MCF 10A (cell line): ENCODE data around the gene SCG3. TPM values are rescaled to one million over a fixed set of nuclear protein-coding genes. Genes with fewer than 3 reads are reported as not detected.

ENCODE experiments used
- BruUV-seq: library from RNA; stranded (reverse); fragments of 400-500 nt; replicated peaks from 2 replicates; lab custom pipeline; 2021; lab: Mats Ljungman, UMichigan
- CTCF ChIA-PET: fragments of 300-600 bp; sonication (Branson Sonifier 250); formaldehyde crosslinking; extraction: SDS; loops from one replicate; lab custom pipeline; 2021; ENCODE audit warnings: antibody characterized with exemption, inconsistent platforms; lab: Yijun Ruan, JAX
- POLR2A ChIA-PET: fragments of 300-600, 350-650 bp; sonication (Branson Sonifier 250); formaldehyde crosslinking; extraction: SDS; loops from one replicate; lab custom pipeline; 2020; ENCODE audit warnings: antibody characterized with exemption, inconsistent platforms; lab: Yijun Ruan, JAX
- DNase-seq: peaks from one replicate; pipeline ENCODE4 v3.0.0-alpha.2; 2018; ENCODE audit not compliant: unreplicated experiment
- H3K27ac Mint-ChIP-seq: one replicate; pipeline ENCODE4 v1.8.0; 2022; ENCODE audit warnings: mild to moderate bottlenecking, low read depth, mixed read lengths; ENCODE audit not compliant: unreplicated experiment
- H3K27me3 Mint-ChIP-seq: one replicate; pipeline ENCODE4 v1.8.0; 2022; ENCODE audit warnings: mixed read lengths; ENCODE audit not compliant: insufficient read depth, unreplicated experiment
- H3K36me3 Mint-ChIP-seq: one replicate; pipeline ENCODE4 v1.8.0; 2022; ENCODE audit warnings: mild to moderate bottlenecking, moderate library complexity, mixed read lengths; ENCODE audit not compliant: insufficient read depth, unreplicated experiment
- H3K4me1 Mint-ChIP-seq: one replicate; pipeline ENCODE4 v1.8.0; 2022; ENCODE audit warnings: mixed read lengths; ENCODE audit not compliant: insufficient read depth, unreplicated experiment
- H3K4me3 Mint-ChIP-seq: one replicate; pipeline ENCODE4 v1.8.0; 2022; ENCODE audit warnings: mild to moderate bottlenecking, moderate library complexity, mixed read lengths; ENCODE audit not compliant: unreplicated experiment
- H3K9me3 Mint-ChIP-seq: one replicate; pipeline ENCODE4 v1.8.0; 2022; ENCODE audit warnings: mixed read lengths; ENCODE audit not compliant: unreplicated experiment
- CTCF ChIP-seq: fragments of 200-600 bp; IDR thresholded peaks from one replicate; pipeline ENCODE4 v1.8.0; 2022; ENCODE audit warnings: antibody characterized with exemption, mild to moderate bottlenecking; ENCODE audit not compliant: unreplicated experiment
- intact Hi-C: fragments of 100-400 bp; cut with micrococcal nuclease; formaldehyde crosslinking; loops from 2 replicates; pipeline ENCODE4 v1.14.1; 2022
- total RNA-seq: library from RNA; stranded (reverse); gene quantifications from 2 replicates; pipeline ENCODE4 v1.2.3, GENCODE V29; 2022

SCG3 gene
- total RNA-seq, 1 experiment from 2014 or later = not detected

- Mint-ChIP-seq H3K9me3 (no peaks in the 10 kb centered on the region), H3K27ac (peak overlapping the region; percentile 4), H3K36me3 (no peaks in the 10 kb centered on the region), H3K4me1 (peaks cover 20% of the 10 kb centered on the region), H3K4me3 (peak overlapping the region; percentile 77), H3K27me3 (peaks cover 1% of the 10 kb centered on the region)
- intact Hi-C loops = no loop called here
- peak; percentile 67 for DNase-seq
- BruUV-seq = no TSS peak
- no peak for TF ChIP-seq CTCF
- POLR2A ChIA-PET = interaction anchor here (0.5 to 5.7 kb wide), 10 partner anchors 12 to 103 kb away, joined by 3 to 69 read pairs (median 8); partner anchors contain the start of gene TMOD2
- CTCF ChIA-PET = interaction anchor here (1.3 to 5.4 kb wide), 2 partner anchors 37 to 89 kb away, joined by 6 to 40 read pairs; no protein-coding TSS in a partner anchor
Observed at GRCh38 chr15:51739061-51739712, 57.9 kb downstream of the SCG3 start.

- no peak for DNase-seq
- no peak for TF ChIP-seq CTCF
- Mint-ChIP-seq H3K27me3 (peaks cover 42% of the 10 kb centered on the region), H3K36me3 (no peaks in the 10 kb centered on the region), H3K27ac (no peak overlapping the region), H3K9me3 (no peaks in the 10 kb centered on the region), H3K4me3 (no peak overlapping the region), H3K4me1 (peaks cover 10% of the 10 kb centered on the region)
- POLR2A ChIA-PET = interaction anchor here (0.6 to 7.5 kb wide), 3 partner anchors 11 to 61 kb away, joined by 3 to 69 read pairs (median 4); partner anchors contain the start of gene LYSMD2
- intact Hi-C loops = no loop called here
- BruUV-seq = no TSS peak
- CTCF ChIA-PET = interaction anchor here (0.6 to 1.3 kb wide), 3 partner anchors 9 to 102 kb away, joined by 3 to 4 read pairs (median 3); no protein-coding TSS in a partner anchor
Observed at GRCh38 chr15:51749307-51749706, 68.0 kb downstream of the SCG3 start.

GRCh38 chr15:51750186-51750585 is 68.9 kb downstream of the SCG3 start:
- H3K4me1 Mint-ChIP-seq = peaks cover 10% of the 10 kb centered on the region
- intact Hi-C loops = no loop called here
- CTCF ChIA-PET = interaction anchor here (0.6 to 1.0 kb wide), 2 partner anchors 26 to 45 kb away, joined by 3 to 4 read pairs; no protein-coding TSS in a partner anchor
- H3K9me3 Mint-ChIP-seq = no peaks in the 10 kb centered on the region
- peaks cover 33% of the 10 kb centered on the region for H3K27me3 Mint-ChIP-seq
- no peak overlapping the region for H3K4me3 Mint-ChIP-seq
- DNase-seq = no peak
- no peak overlapping the region for H3K27ac Mint-ChIP-seq
- no peaks in the 10 kb centered on the region for H3K36me3 Mint-ChIP-seq
- POLR2A ChIA-PET = interaction anchor here (7.5 kb wide), 1 partner anchor 12 kb away, joined by 69 read pairs; the partner anchor contains the start of gene LYSMD2
- no peak for TF ChIP-seq CTCF
- no TSS peak for BruUV-seq
